Suppressor macrophage treated with lipopolysaccharide for 1 hour (primary cell): ENCODE results near the gene PLRG1.

Experiments used
- DNase-seq, 3 donors: peaks; one replicate each; pipeline ENCODE4 v3.0.0-alpha.2; 2020 to 2022

Gene PLRG1

DNA sequence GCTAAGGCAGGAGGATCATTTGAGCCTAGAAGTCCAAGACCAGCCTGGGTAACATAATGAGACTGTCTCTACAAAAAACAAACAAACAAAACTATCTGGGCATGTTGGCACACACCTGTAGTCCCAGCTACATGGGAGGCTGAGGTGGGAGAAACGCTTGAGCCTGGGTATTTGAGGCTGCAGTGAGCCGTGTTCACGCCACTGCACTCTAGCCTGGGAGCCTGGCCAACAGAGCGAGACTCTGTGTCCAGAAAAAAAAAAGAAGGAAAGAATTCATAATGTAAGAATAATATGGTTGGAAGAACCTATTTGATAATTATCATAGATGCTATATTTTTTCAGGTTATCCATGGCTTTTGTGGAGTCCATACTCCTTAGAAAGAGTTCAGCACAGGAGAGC, 32.6 kb downstream of the PLRG1 start:
- DNase-seq: no peak

DNA sequence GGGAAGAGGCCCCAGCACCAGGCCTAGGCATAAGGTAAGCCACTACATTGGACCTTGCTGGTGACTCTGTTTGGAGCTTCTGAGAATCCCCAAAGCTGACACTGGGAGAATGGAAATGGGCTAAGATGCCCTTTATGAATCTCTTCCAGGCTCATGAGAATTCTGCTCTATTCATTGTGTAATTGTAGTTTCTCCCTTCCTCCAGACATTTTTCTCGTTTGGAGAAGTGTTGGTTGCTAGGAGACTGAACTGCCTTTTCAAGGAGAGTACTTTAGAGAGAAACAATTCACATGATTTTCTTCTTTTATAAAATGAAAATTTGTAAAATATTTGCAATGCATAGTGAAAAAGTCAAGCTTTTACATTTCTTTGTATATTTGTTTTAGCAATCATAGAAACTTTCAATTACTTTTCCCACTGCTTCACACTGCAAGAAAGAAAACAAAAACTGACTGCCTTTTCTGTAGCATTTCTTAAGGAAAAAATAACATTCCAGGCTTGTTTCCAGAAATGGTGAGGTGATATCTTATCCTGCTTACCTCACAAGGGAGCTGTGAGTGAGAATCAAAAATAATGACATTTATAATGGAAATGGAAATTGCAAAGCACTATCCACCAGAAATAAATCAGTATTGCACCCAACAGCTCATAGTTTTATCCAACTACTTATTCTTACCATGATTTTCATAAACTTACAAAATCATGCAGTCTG, 33.7 kb downstream of the PLRG1 start:
- DNase-seq: no peak

DNA sequence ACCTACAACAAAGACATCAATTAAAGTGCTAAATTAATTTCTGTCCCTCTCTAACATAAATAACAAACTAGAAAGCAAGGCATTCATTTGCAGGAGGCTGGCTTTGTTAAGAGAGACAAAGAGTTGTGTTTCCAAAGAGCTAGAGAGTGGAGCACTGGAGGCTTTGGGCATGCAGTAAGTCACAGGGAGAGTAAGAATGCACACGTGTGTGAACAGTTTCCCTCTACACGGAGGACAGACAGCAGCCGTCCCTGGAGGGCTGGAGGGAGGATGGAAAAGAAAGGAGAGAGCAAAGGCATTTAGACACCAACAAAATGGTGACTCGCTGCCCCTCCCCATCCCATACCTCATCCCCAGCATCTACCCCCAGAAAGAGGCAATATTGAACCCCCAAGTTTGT, 38.2 kb downstream of the PLRG1 start:
- no peak for DNase-seq

DNA sequence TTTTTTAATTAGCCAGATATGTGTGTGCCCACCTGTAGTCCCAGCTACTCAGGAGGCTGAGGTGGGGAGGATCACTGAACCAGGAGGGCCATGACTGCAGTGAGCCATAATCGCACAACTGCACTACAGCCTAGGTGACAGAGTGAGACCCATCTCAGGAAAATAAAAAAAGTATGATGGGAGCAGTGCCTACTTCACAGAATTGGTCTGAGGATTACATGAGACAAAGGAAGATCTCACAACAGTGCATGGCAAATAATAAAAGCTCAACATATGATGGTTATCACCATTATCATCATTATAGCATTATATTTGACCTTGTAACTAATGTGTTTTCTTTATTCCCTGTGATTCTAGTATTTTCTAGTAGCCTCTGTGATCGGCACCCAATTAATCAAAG, 38.7 kb downstream of the PLRG1 start:
- no peak for DNase-seq

DNA sequence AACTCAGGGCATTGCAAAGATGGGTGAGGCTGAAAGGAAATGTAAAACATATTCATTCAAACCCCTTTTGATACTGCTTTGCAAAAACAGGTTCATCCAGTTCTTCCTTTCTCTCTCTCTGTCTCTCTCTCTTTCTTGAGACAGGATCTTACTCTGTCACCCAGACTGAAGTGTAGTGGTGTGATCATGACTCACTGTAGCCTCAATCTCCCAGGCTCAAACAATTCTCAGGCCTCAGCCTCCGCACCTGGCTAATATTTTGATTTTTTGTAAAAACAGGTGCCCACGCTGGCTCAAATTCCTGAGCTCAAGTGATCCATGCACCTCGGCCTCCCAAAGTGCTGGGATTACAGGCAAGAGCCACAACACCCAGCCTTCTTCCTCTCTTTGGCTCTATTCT, 43.0 kb downstream of the PLRG1 start:
- no peak for DNase-seq

DNA sequence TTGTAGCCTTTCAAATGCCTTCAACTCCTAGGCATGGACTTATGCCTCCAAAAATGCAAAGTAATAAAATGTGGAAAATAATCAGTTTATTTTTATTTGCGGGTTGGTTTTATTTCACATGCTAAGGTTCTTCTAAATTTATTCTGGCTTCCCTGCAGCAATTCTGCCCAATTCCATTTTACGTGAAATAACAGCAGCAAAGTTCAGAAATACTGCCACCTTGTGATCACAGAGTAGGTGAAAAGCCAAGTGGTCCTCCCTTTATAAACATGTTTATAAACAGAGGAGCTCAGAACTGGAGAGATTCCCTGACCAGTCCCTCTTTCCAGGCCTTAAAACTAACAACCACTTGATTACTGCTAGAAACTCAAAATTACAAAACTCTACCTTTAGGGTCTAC, 43.9 kb downstream of the PLRG1 start:
- DNase-seq: no peak

DNA sequence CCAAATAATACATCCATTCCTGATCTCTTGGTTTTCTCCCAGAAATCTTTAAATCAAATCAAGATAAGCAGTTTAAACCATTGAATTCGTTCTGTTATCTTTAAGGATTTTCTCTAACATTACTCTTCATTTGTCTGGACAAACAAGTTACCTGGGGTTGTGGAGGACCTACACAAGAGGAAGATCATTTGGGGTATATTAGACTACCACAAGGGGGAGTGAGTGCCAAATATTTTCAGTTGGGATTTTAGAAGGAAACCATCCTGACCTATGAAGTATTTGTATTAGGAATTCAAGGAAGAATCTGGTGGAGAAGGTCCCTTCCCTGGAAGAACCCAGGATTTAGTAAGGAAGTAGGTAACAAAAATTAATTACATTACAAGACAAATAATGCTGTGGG, 46.6 kb downstream of the PLRG1 start:
- peak; percentile 14 to 29 (median 23) for DNase-seq

DNA sequence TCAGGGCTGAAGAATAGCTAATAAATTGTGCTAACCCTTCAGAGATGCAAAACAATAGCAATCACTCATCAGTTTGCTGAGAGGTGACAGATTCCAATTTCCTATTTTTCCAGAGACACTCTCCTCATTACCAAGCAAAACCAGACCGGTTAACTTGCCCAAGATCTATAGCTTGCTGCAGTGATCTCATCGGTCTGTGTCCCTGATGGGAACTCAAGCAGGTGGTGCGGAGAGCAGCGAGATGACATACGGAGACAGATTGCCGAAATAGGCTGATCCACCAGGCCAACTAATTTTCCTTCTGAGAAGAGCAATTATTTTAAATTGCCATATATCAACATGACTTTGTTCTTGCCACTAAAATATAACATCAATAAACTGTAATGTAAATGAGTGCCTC, 48.1 kb downstream of the PLRG1 start:
- DNase-seq: no peak

DNA sequence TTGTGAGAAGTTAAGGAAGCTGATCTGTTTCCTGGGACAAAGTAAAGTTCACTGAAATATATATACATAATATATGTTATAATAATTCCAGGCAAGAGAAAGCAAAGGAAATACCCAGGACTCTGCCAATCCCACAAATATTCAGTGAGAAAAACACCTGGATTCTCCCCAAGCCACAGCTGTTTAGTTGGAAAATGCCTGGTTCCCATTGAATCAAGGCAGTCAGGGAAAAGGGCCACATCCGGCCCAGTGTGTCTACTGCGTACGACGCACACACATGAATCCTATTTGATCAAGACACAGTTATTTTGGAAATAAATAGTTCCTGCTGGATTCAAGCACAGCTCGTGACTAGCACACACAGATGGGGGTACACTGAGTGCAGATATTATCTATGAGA, 52.3 kb downstream of the PLRG1 start:
- no peak for DNase-seq

DNA sequence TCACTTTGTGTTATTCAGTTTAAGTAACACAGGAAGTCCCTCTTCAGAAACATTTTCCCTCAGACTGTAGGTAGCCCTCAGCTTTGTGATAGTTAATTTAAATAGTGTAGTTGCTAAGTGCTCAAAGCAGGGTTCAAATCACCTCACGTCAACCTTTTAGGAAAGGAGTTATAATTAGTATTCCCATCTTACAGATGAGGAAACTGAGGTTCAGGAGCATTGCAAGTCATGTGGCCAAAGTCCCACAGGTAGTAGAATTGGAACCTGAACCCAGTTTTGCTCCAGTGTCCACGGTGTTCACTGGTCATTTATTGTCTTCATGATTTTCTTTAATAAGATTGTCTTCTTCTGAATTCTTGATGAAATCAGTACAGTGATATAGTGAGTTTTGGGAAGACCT, 54.3 kb downstream of the PLRG1 start:
- DNase-seq: no peak

DNA sequence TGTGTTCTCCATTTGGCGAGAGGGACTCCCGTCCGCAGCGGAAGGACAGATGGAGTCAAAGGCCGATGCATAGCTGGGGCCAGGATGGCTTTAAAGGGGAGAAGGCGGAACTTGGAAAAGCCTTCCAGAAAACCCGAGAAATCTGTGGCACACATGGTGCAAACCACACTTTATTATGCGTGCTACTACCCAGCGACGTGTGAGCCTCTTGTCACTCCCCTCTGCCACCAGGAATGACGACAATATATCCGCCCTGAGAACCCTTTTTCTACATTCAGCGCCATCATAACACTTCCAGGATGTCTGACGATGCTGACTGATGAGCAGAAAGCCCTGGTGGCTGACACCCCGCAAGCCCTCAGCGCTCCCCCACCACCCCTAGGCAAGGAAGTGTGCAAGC, 57.9 kb downstream of the PLRG1 start:
- DNase-seq: no peak

DNA sequence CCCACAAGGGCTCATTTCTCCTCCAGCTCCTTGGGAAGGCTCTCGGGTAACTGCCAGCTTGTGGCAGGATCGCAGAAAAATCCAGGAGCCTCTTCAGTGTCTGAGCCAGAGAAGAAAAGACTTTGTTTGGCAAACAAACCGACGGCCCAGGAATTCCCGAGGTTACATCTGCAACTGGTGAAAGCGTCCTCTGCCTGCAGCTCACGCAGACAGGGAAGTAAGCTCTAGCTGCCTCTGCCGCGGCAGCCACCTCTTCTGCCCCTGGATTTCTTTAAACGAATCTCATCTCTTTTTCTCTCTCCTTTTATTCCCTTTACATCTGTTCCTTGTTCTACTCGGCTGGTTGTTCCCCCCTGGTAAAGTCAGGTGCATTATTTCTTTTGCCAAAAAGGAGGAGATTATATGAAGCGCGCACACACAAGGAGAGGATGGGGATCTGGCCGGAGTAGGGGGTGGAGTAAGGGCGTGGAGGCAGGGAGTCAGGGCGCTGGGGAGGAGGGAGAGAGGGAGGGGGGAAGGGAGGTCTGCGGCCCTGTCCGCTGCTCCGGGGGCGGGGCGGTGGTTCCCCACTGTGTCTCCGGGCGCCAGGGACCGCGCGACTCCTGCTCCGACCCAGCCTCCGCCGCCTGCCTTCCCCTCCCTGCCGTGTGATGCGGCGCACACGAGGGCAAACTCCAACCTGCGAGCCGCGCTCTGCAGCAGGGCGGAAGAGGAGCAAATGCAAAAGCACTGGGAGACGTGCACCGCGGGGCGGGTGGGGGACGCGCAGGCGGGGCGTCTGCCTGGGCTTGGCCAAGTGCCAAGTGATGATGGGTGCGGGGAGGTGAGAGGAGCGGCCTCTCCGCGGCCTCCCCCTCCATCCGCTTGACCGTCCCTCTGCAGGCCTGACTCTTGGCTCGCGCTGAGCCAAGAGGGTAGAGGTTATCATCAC, 58.6 kb downstream of the PLRG1 start, which contains the start of gene DCHS2:
Gene DCHS2, minus strand, starts transcription at position 459 of the 931 bp plus-strand sequence. Its CDS starts 444 bp downstream, at position 15.
- peak; percentile 42 to 62 (median 44) for DNase-seq

DNA sequence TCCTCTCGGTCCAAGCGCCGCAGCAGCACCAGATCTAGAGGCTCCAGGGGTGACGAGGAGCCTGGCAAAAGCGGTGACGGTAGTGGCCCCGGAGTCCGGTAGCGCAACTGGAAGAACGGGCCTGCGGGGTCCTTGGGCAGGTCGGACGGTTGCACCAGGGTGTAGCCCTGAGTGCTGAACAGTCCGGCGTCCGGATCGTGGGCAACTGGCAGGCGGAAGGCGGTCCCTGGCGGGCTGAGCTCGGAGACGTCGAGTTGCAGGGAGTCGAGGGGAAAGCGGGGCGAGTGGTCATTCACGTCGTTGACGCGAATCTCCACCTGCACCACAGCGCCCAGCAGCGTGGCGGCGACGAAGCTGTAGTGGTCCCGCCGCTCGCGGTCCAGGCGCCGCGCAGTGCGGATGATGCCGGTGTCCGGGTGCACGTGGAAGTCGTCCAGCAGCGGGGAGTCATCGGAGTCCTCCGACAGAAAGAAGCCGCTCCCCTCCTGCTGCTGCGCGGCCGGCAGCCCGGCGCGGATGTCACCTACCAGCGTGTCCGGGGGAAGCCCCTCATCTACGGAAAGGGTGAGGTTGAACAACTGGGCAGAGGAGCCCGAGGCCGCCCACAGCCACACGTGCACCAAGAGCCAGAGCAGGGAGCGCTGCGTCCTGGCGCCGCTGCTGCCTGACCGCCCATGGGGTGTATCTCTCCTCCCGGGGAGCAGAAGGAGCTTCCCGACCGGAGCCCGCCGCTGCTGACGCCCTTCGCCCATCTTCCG, 59.4 kb downstream of the PLRG1 start:
- peak in 1 of 3 donors; percentile 22 for DNase-seq

DNA sequence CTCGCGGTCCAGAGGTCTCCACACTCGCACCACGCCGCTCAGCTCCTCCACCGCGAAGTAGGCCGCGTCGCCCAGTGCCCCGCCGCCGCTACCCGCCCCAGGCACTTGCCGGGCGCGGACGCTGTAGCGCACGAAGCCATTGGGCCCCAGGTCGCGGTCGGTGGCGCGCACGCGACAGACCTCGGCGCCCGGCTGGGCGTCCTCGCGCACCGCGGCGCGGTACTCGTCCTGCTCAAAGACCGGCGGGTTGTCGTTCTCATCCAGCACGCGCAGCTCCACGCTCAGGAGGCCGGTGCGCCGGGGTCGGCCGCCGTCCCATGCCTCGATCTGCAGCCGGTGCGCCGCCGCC, 60.0 kb downstream of the PLRG1 start:
- DNase-seq: no peak

DNA sequence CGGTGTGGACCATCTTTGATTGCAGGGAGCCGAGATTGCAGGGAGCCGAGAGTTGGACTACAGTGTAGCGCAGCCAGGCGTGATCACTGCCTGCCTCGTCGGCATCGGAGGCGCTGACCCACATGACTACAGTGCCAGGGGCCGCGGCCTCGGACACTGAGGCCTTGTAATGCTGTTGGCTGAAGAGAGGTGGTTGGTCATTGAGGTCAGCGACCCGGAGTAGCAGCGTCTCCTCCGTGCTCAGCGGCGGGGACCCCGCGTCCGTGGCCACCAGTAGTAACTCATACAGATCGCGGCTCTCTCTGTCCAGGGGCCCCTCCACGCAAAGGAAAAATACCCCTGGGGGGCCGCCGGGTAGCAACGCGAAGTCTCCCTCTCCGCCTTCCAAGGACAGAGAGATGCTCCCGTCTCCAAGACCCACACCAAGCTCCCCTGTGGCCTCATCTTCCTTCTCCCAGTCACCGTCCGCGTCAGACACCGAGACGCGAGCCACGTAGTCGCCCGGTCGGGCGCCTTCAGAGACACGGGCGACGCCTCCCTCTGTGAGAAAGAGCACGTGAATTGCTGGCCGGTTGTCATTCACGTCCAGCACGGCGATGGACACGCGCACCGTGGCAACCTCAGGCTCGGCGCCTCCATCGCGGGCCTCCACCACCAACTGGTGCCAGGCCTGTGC, 60.5 kb downstream of the PLRG1 start:
- no peak for DNase-seq

DNA sequence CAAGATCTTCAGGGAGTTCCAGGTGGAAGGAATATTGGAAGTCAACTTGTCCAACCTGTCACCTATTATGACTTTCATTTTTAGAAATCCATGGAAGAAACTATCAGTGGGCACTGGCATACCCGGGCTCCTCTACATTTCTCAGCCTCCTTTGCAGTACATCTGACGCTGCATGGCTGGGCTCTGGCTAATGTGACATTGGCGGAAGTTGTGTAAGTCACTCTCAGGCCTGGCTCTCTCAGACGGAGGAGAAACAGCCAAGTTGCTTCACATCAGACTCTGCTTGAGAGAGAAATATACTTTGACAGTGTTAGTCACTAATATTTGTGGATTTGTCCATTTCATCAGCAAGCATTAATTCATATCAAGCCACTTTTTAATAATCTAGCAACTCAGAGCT, 63.1 kb downstream of the PLRG1 start:
- no peak for DNase-seq

DNA sequence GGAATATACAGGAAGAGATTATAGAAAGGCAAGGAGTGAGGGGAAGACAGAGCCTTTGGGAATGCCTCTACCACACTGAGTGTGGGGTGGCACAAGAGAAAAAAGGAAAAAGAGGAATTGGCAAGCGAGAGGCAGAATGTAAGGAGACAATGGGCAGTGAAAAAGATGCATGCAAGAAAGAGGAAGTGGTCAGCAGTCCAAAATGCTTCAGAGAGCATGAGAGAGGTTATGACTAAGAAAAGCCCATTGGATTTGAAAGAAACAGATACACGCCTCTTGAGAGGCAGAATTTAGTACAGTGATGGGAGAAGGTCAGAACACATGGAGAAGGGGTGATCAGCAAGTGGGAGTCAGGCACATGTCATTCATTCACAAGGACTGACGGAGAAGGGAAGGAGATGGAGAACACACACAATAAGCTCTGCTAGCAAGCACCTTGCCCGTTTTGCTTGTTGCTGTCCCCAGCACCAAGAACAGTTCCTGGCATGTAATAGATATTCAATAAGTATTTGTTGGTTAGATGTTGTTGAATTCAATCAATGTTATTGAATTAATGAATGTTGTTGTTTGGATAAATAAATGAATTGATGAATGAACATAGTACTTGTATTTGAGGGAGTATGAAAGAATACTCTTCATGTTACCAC, 65.0 kb downstream of the PLRG1 start:
- DNase-seq: peak; percentile 31 to 49 (median 36)
